GM18951 (cell line): Measurements from ENCODE around the gene NBAS.

ENCODE experiments used
- POLR2A ChIP-seq: IDR thresholded peaks from 4 replicates; pipeline ENCODE4 v1.6.1; 2011; ENCODE audit warnings: mild to moderate bottlenecking; ENCODE audit not compliant: insufficient read length, insufficient read depth; ENCODE audit errors: extremely low read depth
- in situ Hi-C: fragments of 300-500 bp; cut with MboI; formaldehyde crosslinking; loops from one replicate; pipeline ENCODE4 v1.12.0; 2022; ENCODE audit warnings: low sequenced_read_pairs, mixed read lengths, inconsistent platforms; ENCODE audit not compliant: unreplicated experiment

Gene NBAS

GRCh38 chr2:15400240-15400826 is 160.8 kb downstream of the NBAS start:
- no peak for TF ChIP-seq POLR2A
- in situ Hi-C loops, result no loop called here

- in situ Hi-C loops, result no loop called here
- TF ChIP-seq POLR2A, result no peak
These were observed 161.9 kb downstream of the NBAS start for GRCh38 chr2:15399241-15399640.

GRCh38 chr2:15391751-15392150 is 169.4 kb downstream of the NBAS start:
- in situ Hi-C loops, result no loop called here
- no peak for TF ChIP-seq POLR2A

- in situ Hi-C loops, result no loop called here
- no peak for TF ChIP-seq POLR2A
These were observed 171.2 kb downstream of the NBAS start for GRCh38 chr2:15389895-15390294.

GRCh38 chr2:15389326-15389700 is 171.8 kb downstream of the NBAS start:
- in situ Hi-C loops, result no loop called here
- TF ChIP-seq POLR2A, result no peak

GRCh38 chr2:15388406-15389325 is 172.5 kb downstream of the NBAS start:
- no peak for TF ChIP-seq POLR2A
- in situ Hi-C loops, result no loop called here

- in situ Hi-C loops, result no loop called here
- TF ChIP-seq POLR2A, result no peak
These were observed 175.9 kb downstream of the NBAS start for GRCh38 chr2:15385184-15385583.

GRCh38 chr2:15383695-15384350 is 177.3 kb downstream of the NBAS start:
- TF ChIP-seq POLR2A, result no peak
- in situ Hi-C loops, result no loop called here

- no peak for TF ChIP-seq POLR2A
- in situ Hi-C loops, result no loop called here
These were observed 182.8 kb downstream of the NBAS start for GRCh38 chr2:15378148-15378908.

GRCh38 chr2:15377202-15377601 is 183.9 kb downstream of the NBAS start:
- in situ Hi-C loops, result no loop called here

GRCh38 chr2:15372019-15372418 is 189.1 kb downstream of the NBAS start:
- in situ Hi-C loops, result no loop called here
- TF ChIP-seq POLR2A, result no peak

More at GRCh38 chr2:15377202-15377601, 183.9 kb downstream of the NBAS start:
- no peak for TF ChIP-seq POLR2A

GRCh38 chr2:15369129-15369528 is 192.0 kb downstream of the NBAS start:
- in situ Hi-C loops, result no loop called here
- no peak for TF ChIP-seq POLR2A

- in situ Hi-C loops, result no loop called here
- no peak for TF ChIP-seq POLR2A
These were observed 193.4 kb downstream of the NBAS start for GRCh38 chr2:15367715-15368114.
